Prostate gland (tissue), 2 donors: Measurements from ENCODE around the gene CDK5RAP2.

Experiments used
- CTCF ChIP-seq, 4 experiments: fragments of 200-600 bp in 2 of 4; fragments of 450-650 bp in 2 of 4; sonication (generic) in 2 of 4; IDR thresholded peaks; 1 replicate in 3 of 4; 2 replicates in 1 of 4; pipeline ENCODE4 v1.5.1; 2016 to 2019; ENCODE audit warnings: antibody characterized with exemption in 4 of 4, mild to moderate bottlenecking in 2 of 4, moderate library complexity in 2 of 4
- POLR2AphosphoS5 ChIP-seq: sonication (generic); formaldehyde crosslinking; IDR thresholded peaks from one replicate; pipeline ENCODE4 v1.6.1; 2017; ENCODE audit warnings: antibody characterized with exemption

- TF ChIP-seq CTCF (IDR thresholded peaks at IDR 0.05) (no peak), POLR2AphosphoS5 (no peak)
These were observed 23.2 kb downstream of the CDK5RAP2 start for GRCh38 chr9:120556775-120557174.
